ENCODE data around the gene ACTRT2. TPM values are rescaled to one million over a fixed set of nuclear protein-coding genes. Genes with fewer than 3 reads are reported as not detected.

The ACTRT2 gene
- total RNA-seq, 1 experiment from 2014 or later: not detected

- Mint-ChIP-seq H3K27me3 (ENCODE audit: unreplicated experiment) (peaks cover 32% of the 10 kb centered on the region), H3K9me3 (ENCODE audit: low read depth, unreplicated experiment) (no peaks in the 10 kb centered on the region), H3K4me1 (ENCODE audit: low read depth, unreplicated experiment) (no peaks in the 10 kb centered on the region), H3K27ac (ENCODE audit: unreplicated experiment) (no peak overlapping the region), H3K36me3 (ENCODE audit: insufficient read depth, unreplicated experiment) (no peaks in the 10 kb centered on the region), H3K4me3 (ENCODE audit: low read depth, unreplicated experiment) (no peak overlapping the region)
- intact Hi-C loops (cut with micrococcal nuclease; ENCODE audit: unreplicated experiment): no loop called here
- no TSS peak for BruUV-seq (replicated peaks)
- DNase-seq: no peak
- CTCF ChIA-PET: no interaction called here
- TF ChIP-seq CTCF (IDR thresholded peaks at IDR 0.05; ENCODE audit: unreplicated experiment): no peak
Observed at GRCh38 chr1:3033040-3033789, 11.9 kb downstream of the ACTRT2 start.

- CTCF ChIA-PET: no interaction called here
Observed at GRCh38 chr1:3033790-3034090, 12.5 kb downstream of the ACTRT2 start.

GRCh38 chr1:3034162-3034561 is 12.9 kb downstream of the ACTRT2 start:
- no peak for DNase-seq
- Mint-ChIP-seq H3K36me3 (ENCODE audit: insufficient read depth, unreplicated experiment) (no peaks in the 10 kb centered on the region), H3K9me3 (ENCODE audit: low read depth, unreplicated experiment) (no peaks in the 10 kb centered on the region), H3K27me3 (ENCODE audit: unreplicated experiment) (peaks cover 34% of the 10 kb centered on the region), H3K4me1 (ENCODE audit: low read depth, unreplicated experiment) (no peaks in the 10 kb centered on the region), H3K27ac (ENCODE audit: unreplicated experiment) (no peak overlapping the region), H3K4me3 (ENCODE audit: low read depth, unreplicated experiment) (no peak overlapping the region)
- TF ChIP-seq CTCF (IDR thresholded peaks at IDR 0.05; ENCODE audit: unreplicated experiment): no peak
- CTCF ChIA-PET: no interaction called here
- no TSS peak for BruUV-seq (replicated peaks)
- intact Hi-C loops (cut with micrococcal nuclease; ENCODE audit: unreplicated experiment): no loop called here

More at GRCh38 chr1:3033790-3034090, 12.5 kb downstream of the ACTRT2 start:
- Mint-ChIP-seq H3K4me1 (ENCODE audit: low read depth, unreplicated experiment) (no peaks in the 10 kb centered on the region), H3K27me3 (ENCODE audit: unreplicated experiment) (peaks cover 34% of the 10 kb centered on the region), H3K36me3 (ENCODE audit: insufficient read depth, unreplicated experiment) (no peaks in the 10 kb centered on the region), H3K4me3 (ENCODE audit: low read depth, unreplicated experiment) (no peak overlapping the region), H3K27ac (ENCODE audit: unreplicated experiment) (no peak overlapping the region), H3K9me3 (ENCODE audit: low read depth, unreplicated experiment) (no peaks in the 10 kb centered on the region)
- no peak for TF ChIP-seq CTCF (IDR thresholded peaks at IDR 0.05; ENCODE audit: unreplicated experiment)
- DNase-seq: no peak
- intact Hi-C loops (cut with micrococcal nuclease; ENCODE audit: unreplicated experiment): no loop called here
- no TSS peak for BruUV-seq (replicated peaks)

- no peak overlapping the region for H3K4me3 Mint-ChIP-seq (ENCODE audit: low read depth, unreplicated experiment)
- no peak for DNase-seq
- no TSS peak for BruUV-seq (replicated peaks)
- no peaks in the 10 kb centered on the region for H3K36me3 Mint-ChIP-seq (ENCODE audit: insufficient read depth, unreplicated experiment)
- CTCF ChIA-PET: no interaction called here
- intact Hi-C loops (cut with micrococcal nuclease; ENCODE audit: unreplicated experiment): no loop called here
- TF ChIP-seq CTCF (IDR thresholded peaks at IDR 0.05; ENCODE audit: unreplicated experiment): no peak
- no peaks in the 10 kb centered on the region for H3K4me1 Mint-ChIP-seq (ENCODE audit: low read depth, unreplicated experiment)
- no peaks in the 10 kb centered on the region for H3K9me3 Mint-ChIP-seq (ENCODE audit: low read depth, unreplicated experiment)
- no peak overlapping the region for H3K27ac Mint-ChIP-seq (ENCODE audit: unreplicated experiment)
- H3K27me3 Mint-ChIP-seq (ENCODE audit: unreplicated experiment): peaks cover 34% of the 10 kb centered on the region
Observed at GRCh38 chr1:3034728-3035562, 13.7 kb downstream of the ACTRT2 start.

Measured in Calu3 (cell line).